HCT116 (cell line): ENCODE data around the gene EVC. TPM values are rescaled to one million over a fixed set of nuclear protein-coding genes. Genes with fewer than 3 reads are reported as not detected.

Source experiments
- ATAC-seq: fragments of 200-7000 bp; cut with Tn5 transposase; 2 replicates; pipeline ENCODE4 v1.9.1; 2020; ENCODE audit warnings: mild to moderate bottlenecking, moderate library complexity
- BruUV-seq: library from RNA; stranded (reverse); fragments of 400-500 nt; replicated peaks from 2 replicates; lab custom pipeline; 2021; lab: Mats Ljungman, UMichigan
- CTCF ChIA-PET: fragments of 300-600 bp; sonication (Branson Sonifier 250); formaldehyde crosslinking; loops from one replicate; lab custom pipeline; 2021; ENCODE audit warnings: antibody characterized with exemption; lab: Charles Lee
- POLR2A ChIA-PET: fragments of 300-600, 350-600 bp; sonication (Branson Sonifier 250); formaldehyde crosslinking; loops from one replicate; lab custom pipeline; 2021; ENCODE audit warnings: antibody characterized with exemption; lab: Charles Lee
- RAD21 ChIA-PET, 2 experiments: fragments of 300-600 bp; sonication (Branson Sonifier 250); formaldehyde crosslinking; loops; one replicate each; lab custom pipeline; 2023; ENCODE audit warnings: low total read pairs in 2 of 2; ENCODE audit not compliant: uncharacterized antibody in 2 of 2, unreplicated experiment in 2 of 2, low non-redundant PET in 1 of 2; lab: Charles Lee
- DNase-seq: peaks from one replicate; pipeline ENCODE4 v3.0.0-alpha.2; 2010; ENCODE audit warnings: low read depth, low spot score
- H2AFZ ChIP-seq: fragments of 200-600 bp; shearing (Covaris generic), sonication (generic); 2 replicates; pipeline ENCODE4 v1.6.1; 2017; ENCODE audit warnings: low read depth, mixed run types, mixed read lengths, antibody characterized with exemption, low read length; ENCODE audit not compliant: poor library complexity, severe bottlenecking
- H3K27ac ChIP-seq: 2 replicates; pipeline ENCODE4 v1.5.1; 2012; ENCODE audit warnings: low read depth, low read length
- H3K27me3 ChIP-seq: fragments of 200-600 bp; sonication (generic); 2 replicates; pipeline ENCODE4 v1.6.1; 2016; ENCODE audit warnings: mixed run types, low read length, mixed read lengths; ENCODE audit not compliant: insufficient read depth
- H3K36me3 ChIP-seq, 2 experiments: fragments of 200-500 bp in 1 of 2; fragments of 200-600 bp in 1 of 2; sonication (Bioruptor generic) in 1 of 2; sonication (generic) in 1 of 2; 2 replicates each; pipeline versions ENCODE4 v1.5.1 to v1.6.1; 2014 to 2016; ENCODE audit warnings: low read length in 2 of 2, inconsistent platforms in 1 of 2, mixed read lengths in 1 of 2, mixed run types in 1 of 2; ENCODE audit not compliant: insufficient read depth in 2 of 2, control insufficient read depth in 1 of 2
- H3K4me1 ChIP-seq, 2 experiments: fragments of 200-600 bp in 1 of 2; sonication (generic) in 1 of 2; 2 replicates each; pipeline versions ENCODE4 v1.5.1 to v1.6.1; 2012 to 2017; ENCODE audit warnings: low read length in 2 of 2, inconsistent platforms in 1 of 2, mild to moderate bottlenecking in 1 of 2, mixed read lengths in 1 of 2, mixed run types in 1 of 2, moderate library complexity in 1 of 2; ENCODE audit not compliant: insufficient read depth in 2 of 2, control insufficient read depth in 1 of 2
- H3K4me2 ChIP-seq: fragments of 200-600 bp; sonication (generic); 2 replicates; pipeline ENCODE4 v1.6.1; 2017; ENCODE audit warnings: mixed run types, low read length, mixed read lengths
- H3K4me3 ChIP-seq, 2 experiments: fragments of 200-600 bp in 1 of 2; sonication (generic) in 1 of 2; replicated peaks in 1 of 2; 2 replicates each; pipeline ENCODE4 v1.5.1; 2011 to 2016; ENCODE audit warnings: low read length in 2 of 2, control low read depth in 1 of 2, low read depth in 1 of 2, mild to moderate bottlenecking in 1 of 2, mixed read lengths in 1 of 2, mixed run types in 1 of 2
- H3K79me2 ChIP-seq: fragments of 200-600 bp; sonication (generic); 2 replicates; pipeline ENCODE4 v1.6.1; 2017; ENCODE audit warnings: mild to moderate bottlenecking, mixed run types, low read length, moderate library complexity, mixed read lengths; ENCODE audit not compliant: insufficient read depth
- H3K9ac ChIP-seq: fragments of 200-600 bp; sonication (generic); 2 replicates; pipeline ENCODE4 v1.6.1; 2016; ENCODE audit warnings: low read length, mixed read lengths
- H3K9me2 ChIP-seq: fragments of 200-600 bp; sonication (generic), shearing (Covaris generic); 2 replicates; pipeline ENCODE4 v1.6.1; 2017; ENCODE audit warnings: mixed run types, mild to moderate bottlenecking, moderate library complexity; ENCODE audit not compliant: insufficient read depth
- H3K9me3 ChIP-seq, 2 experiments: fragments of 200-500 bp in 1 of 2; fragments of 200-600 bp in 1 of 2; sonication (Bioruptor generic) in 1 of 2; sonication (generic) in 1 of 2; 2 replicates each; pipeline ENCODE4 v1.6.1; 2014 to 2017; ENCODE audit warnings: low read length in 2 of 2, mixed read lengths in 2 of 2, inconsistent platforms in 1 of 2, low read depth in 1 of 2, mild to moderate bottlenecking in 1 of 2, mixed run types in 1 of 2, moderate library complexity in 1 of 2; ENCODE audit not compliant: control insufficient read depth in 1 of 2, insufficient read depth in 1 of 2
- H4K20me1 ChIP-seq: fragments of 200-600 bp; sonication (generic), shearing (Covaris generic); 2 replicates; pipeline ENCODE4 v1.6.1; 2017; ENCODE audit warnings: mixed run types, mild to moderate bottlenecking, moderate library complexity; ENCODE audit not compliant: insufficient read depth
- CBX3 ChIP-seq: IDR thresholded peaks from 2 replicates; pipeline ENCODE4 v1.6.1; 2012; ENCODE audit warnings: low read depth
- CEBPB ChIP-seq: IDR thresholded peaks from 2 replicates; pipeline ENCODE4 v1.6.1; 2012; ENCODE audit warnings: low read depth
- CTCF ChIP-seq, 3 experiments: fragments of 200-600 bp in 1 of 3; sonication (generic) in 1 of 3; IDR thresholded peaks in 2 of 3; conservative IDR thresholded peaks in 1 of 3; 2 replicates each; pipeline ENCODE4 v1.5.1; 2012 to 2017; ENCODE audit warnings: low read depth in 2 of 3, low read length in 2 of 3, antibody characterized with exemption in 1 of 3, borderline replicate concordance in 1 of 3, control low read depth in 1 of 3, mild to moderate bottlenecking in 1 of 3, mixed read lengths in 1 of 3, mixed run types in 1 of 3, moderate library complexity in 1 of 3; ENCODE audit not compliant: insufficient read depth in 1 of 3
- EZH2 ChIP-seq: fragments of 200-600 bp; sonication (generic); IDR thresholded peaks from 2 replicates; pipeline ENCODE4 v1.6.1; 2017; ENCODE audit warnings: antibody characterized with exemption, mixed run types
- MAX ChIP-seq: IDR thresholded peaks from 2 replicates; pipeline ENCODE4 v1.6.1; 2012
- POLR2AphosphoS5 ChIP-seq: IDR thresholded peaks from 2 replicates; pipeline ENCODE4 v1.6.1; 2011; ENCODE audit warnings: mild to moderate bottlenecking, low read depth, low read length, moderate library complexity
- SRF ChIP-seq: IDR thresholded peaks from 2 replicates; pipeline ENCODE4 v1.6.1; 2012; ENCODE audit warnings: low read depth
- TCF7L2 ChIP-seq: IDR thresholded peaks from 2 replicates; pipeline ENCODE4 v1.7.0; 2011; ENCODE audit warnings: borderline replicate concordance, inconsistent platforms; ENCODE audit not compliant: insufficient read depth, insufficient read length; ENCODE audit errors: extremely low read depth
- YY1 ChIP-seq: IDR thresholded peaks from 2 replicates; pipeline ENCODE4 v1.6.1; 2011; ENCODE audit warnings: low read length, low read depth, moderate library complexity, mild to moderate bottlenecking; ENCODE audit not compliant: insufficient replicate concordance; ENCODE audit errors: extremely low read depth
- ZBTB33 ChIP-seq: IDR thresholded peaks from 2 replicates; pipeline ENCODE4 v1.6.1; 2011; ENCODE audit warnings: mild to moderate bottlenecking, low read length, moderate library complexity; ENCODE audit not compliant: insufficient replicate concordance; ENCODE audit errors: extremely low read depth
- ZFX ChIP-seq: fragments of 450-650 bp; IDR thresholded peaks from 2 replicates; pipeline ENCODE4 v1.6.1; 2017
- ZNF274 ChIP-seq: fragments of 200-500 bp; sonication (Bioruptor generic); IDR thresholded peaks from 2 replicates; pipeline ENCODE4 v1.6.1; 2014; ENCODE audit warnings: mild to moderate bottlenecking, low read depth, low read length, inconsistent platforms
- intact Hi-C: fragments of 100-400 bp; cut with micrococcal nuclease; formaldehyde crosslinking; loops from 2 replicates; pipeline ENCODE4 v1.10.0; 2022
- total RNA-seq: library from RNA; stranded (reverse); gene quantifications from one replicate; pipeline ENCODE4 v1.2.1, GENCODE V29; 2021; ENCODE audit not compliant: unreplicated experiment

The EVC gene
- total RNA-seq, 1 experiment from 2014 or later: 0.15 TPM

DNA sequence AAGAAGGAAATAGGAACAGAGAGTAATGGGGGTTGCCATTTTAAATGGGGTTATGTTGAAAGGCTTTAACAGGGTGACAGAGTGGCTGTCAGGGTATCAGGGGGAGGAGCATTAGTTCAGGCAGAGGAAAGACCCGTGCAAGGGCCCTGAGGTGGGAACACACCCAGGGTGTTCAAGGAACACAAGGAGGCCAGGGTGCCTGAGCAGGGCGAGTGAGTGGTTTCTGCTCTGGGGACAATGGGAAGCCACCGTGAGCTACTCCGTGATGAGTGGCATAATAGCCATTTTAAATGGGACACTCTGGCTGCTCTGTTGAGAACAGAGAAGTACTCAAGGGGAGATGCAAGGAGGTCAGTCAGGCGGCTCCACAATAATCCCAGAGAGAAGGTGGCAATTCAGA, 7.2 kb upstream of the EVC start:
- Histone ChIP-seq H3K4me3 (no peak overlapping the region), H3K4me2 (no peak overlapping the region), H3K79me2 (no peaks in the 10 kb centered on the region), H2AFZ (no peak overlapping the region), H3K4me1 (no peaks in the 10 kb centered on the region), H4K20me1 (no peaks in the 10 kb centered on the region), H3K9ac (no peak overlapping the region), H3K36me3 (no peaks in the 10 kb centered on the region), H3K27me3 (no peaks in the 10 kb centered on the region; the same call in none of the 2 replicates), H3K27ac (no peak overlapping the region), H3K9me3 (no peaks in the 10 kb centered on the region), H3K9me2 (no peaks in the 10 kb centered on the region)
- CTCF ChIA-PET: no interaction called here
- intact Hi-C loops: no loop called here
- TF ChIP-seq ZNF274 (no peak), CTCF (IDR thresholded peaks at IDR 0.05 in 2 of 3, conservative IDR thresholded peaks at IDR 0.05 in 1 of 3; ENCODE audit: borderline replicate concordance in 1 of 3, insufficient read depth in 1 of 3, low read depth in 2 of 3, low read length in 2 of 3) (no peak), CBX3 (no peak), ZFX (no peak), TCF7L2 (no peak), MAX (no peak), POLR2AphosphoS5 (no peak), ZBTB33 (no peak), CEBPB (no peak), EZH2 (no peak), YY1 (no peak), SRF (no peak)
- RAD21 ChIA-PET: no interaction called here
- ATAC-seq: no peak
- no peak for DNase-seq
- POLR2A ChIA-PET: no interaction called here
- no TSS peak for BruUV-seq
